Osteocyte (in vitro differentiated cells): ENCODE data around the gene SLC51A. TPM values are rescaled to one million over a fixed set of nuclear protein-coding genes. Genes with fewer than 3 reads are reported as not detected.

Source experiments
- DNase-seq: peaks from one replicate; pipeline ENCODE4 v3.0.0; 2021; ENCODE audit warnings: mixed read lengths; ENCODE audit not compliant: unreplicated experiment; ENCODE audit errors: extremely low spot score
- H3K27ac Mint-ChIP-seq: one replicate; pipeline ENCODE4 v1.8.0; 2021; ENCODE audit warnings: mild to moderate bottlenecking, mixed read lengths; ENCODE audit not compliant: unreplicated experiment
- H3K27me3 Mint-ChIP-seq: one replicate; pipeline ENCODE4 v1.8.0; 2021; ENCODE audit warnings: mixed read lengths; ENCODE audit not compliant: unreplicated experiment
- H3K36me3 Mint-ChIP-seq: one replicate; pipeline ENCODE4 v1.8.0; 2021; ENCODE audit warnings: mixed read lengths; ENCODE audit not compliant: unreplicated experiment
- H3K4me1 Mint-ChIP-seq: one replicate; pipeline ENCODE4 v1.8.0; 2021; ENCODE audit warnings: mixed read lengths; ENCODE audit not compliant: unreplicated experiment
- H3K4me3 Mint-ChIP-seq: one replicate; pipeline ENCODE4 v1.8.0; 2021; ENCODE audit warnings: mild to moderate bottlenecking, moderate library complexity, mixed read lengths; ENCODE audit not compliant: unreplicated experiment
- H3K9me3 Mint-ChIP-seq: one replicate; pipeline ENCODE4 v1.8.0; 2021; ENCODE audit warnings: mixed read lengths; ENCODE audit not compliant: unreplicated experiment
- CTCF ChIP-seq: fragments of 200-600 bp; sonication (generic); IDR thresholded peaks from 2 replicates; pipeline ENCODE4 v1.5.0; 2021; ENCODE audit warnings: antibody characterized with exemption, mild to moderate bottlenecking, moderate library complexity
- total RNA-seq: library from RNA; stranded (reverse); gene quantifications from 2 replicates; pipeline ENCODE4 v1.2.1, GENCODE V29; 2021

SLC51A gene
- total RNA-seq, 1 donor from 2014 or later: not detected

DNA sequence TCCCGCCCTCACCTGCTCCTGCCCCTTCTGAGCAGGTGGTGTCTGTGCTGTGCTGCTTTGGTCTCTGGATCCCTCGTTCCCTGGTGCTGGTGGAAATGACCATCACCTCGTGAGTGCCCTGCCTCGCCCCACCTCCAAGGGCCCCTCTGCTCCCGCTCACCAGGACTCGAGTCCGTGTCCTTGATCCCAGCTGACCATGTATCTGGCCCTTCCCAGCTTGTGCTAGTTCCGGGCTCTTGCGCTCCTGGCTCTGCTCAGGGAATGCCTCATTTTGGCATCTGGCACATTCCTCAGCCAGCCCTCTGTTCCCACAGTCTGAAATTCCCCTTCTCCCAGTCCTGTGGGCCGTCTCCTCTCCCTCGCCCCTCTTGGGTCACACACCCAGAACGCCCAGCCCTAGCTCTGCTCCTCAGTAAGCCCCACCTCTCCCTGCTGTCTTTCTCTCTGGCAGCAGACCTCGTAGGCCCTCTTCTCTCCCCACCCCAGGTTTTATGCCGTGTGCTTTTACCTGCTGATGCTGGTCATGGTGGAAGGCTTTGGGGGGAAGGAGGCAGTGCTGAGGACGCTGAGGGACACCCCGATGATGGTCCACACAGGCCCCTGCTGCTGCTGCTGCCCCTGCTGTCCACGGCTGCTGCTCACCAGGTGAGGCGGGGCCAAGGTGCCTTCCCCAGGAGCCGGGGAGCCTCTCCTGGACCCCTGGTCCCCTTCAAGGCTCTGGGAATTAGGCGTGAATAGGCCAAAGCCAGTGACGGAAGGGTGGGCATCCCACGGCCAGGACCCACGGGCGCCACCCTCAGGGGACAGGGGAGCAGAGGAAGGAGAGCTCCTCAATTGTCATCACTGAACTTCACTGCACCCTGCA is 11.5 kb downstream of the SLC51A start:
- no peak overlapping the region for H3K4me3 Mint-ChIP-seq
- H3K27me3 Mint-ChIP-seq: no peaks in the 10 kb centered on the region
- TF ChIP-seq CTCF: no peak
- H3K36me3 Mint-ChIP-seq: peaks cover 4% of the 10 kb centered on the region
- no peak overlapping the region for H3K27ac Mint-ChIP-seq
- no peaks in the 10 kb centered on the region for H3K9me3 Mint-ChIP-seq
- DNase-seq: no peak
- H3K4me1 Mint-ChIP-seq: peaks cover 11% of the 10 kb centered on the region

DNA sequence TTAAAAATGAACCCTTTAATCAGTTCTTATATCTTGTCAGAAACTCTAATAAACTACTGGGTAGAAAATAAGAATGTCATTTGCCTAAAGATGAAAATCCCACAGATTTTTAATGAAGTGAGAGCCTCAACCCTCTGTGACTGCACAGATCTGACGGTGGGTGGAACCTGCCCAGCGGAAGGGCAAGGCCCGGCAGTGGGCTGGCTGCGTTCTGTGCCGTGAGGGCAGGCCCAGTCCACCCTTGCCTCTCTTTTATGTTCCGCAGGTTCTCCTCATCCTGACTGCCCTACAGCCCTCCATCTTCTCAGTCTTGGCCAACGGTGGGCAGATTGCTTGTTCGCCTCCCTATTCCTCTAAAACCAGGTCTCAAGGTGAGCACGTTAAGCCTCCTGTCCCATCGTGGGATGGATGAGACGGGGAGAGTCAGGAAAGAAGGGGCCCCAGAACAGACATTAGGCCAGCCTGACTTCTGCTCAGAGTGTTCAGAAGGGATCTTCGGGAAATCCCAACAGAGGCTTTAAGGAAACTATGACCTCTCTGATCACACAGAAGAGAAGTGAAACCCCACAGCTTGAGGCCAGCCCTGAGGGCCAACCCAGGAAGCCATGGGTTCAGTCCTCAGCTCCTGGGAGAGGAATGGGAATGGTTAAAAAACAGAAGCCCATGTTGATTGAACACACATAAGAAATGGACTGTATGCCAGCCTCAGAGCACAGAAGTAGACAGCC is 16.0 kb downstream of the SLC51A start:
- peaks cover 11% of the 10 kb centered on the region for H3K4me1 Mint-ChIP-seq
- no peak overlapping the region for H3K27ac Mint-ChIP-seq
- DNase-seq: no peak
- H3K9me3 Mint-ChIP-seq: no peaks in the 10 kb centered on the region
- H3K4me3 Mint-ChIP-seq: no peak overlapping the region
- no peaks in the 10 kb centered on the region for H3K27me3 Mint-ChIP-seq
- peaks cover 29% of the 10 kb centered on the region for H3K36me3 Mint-ChIP-seq
- no peak for TF ChIP-seq CTCF

GRCh38 chr3:196232882-196233251 is 16.5 kb downstream of the SLC51A start:
- no peak for TF ChIP-seq CTCF
- Mint-ChIP-seq H3K9me3 (no peaks in the 10 kb centered on the region), H3K27me3 (no peaks in the 10 kb centered on the region), H3K4me1 (peaks cover 7% of the 10 kb centered on the region), H3K36me3 (peaks cover 31% of the 10 kb centered on the region), H3K4me3 (no peak overlapping the region), H3K27ac (no peak overlapping the region)
- no peak for DNase-seq

GRCh38 chr3:196235452-196236122 is 19.3 kb downstream of the SLC51A start:
- Mint-ChIP-seq H3K27ac (no peak overlapping the region), H3K4me3 (no peak overlapping the region), H3K4me1 (peaks cover 14% of the 10 kb centered on the region), H3K36me3 (peaks cover 44% of the 10 kb centered on the region), H3K27me3 (no peaks in the 10 kb centered on the region), H3K9me3 (no peaks in the 10 kb centered on the region)
- DNase-seq: no peak
- no peak for TF ChIP-seq CTCF

GRCh38 chr3:196236223-196236622 is 19.9 kb downstream of the SLC51A start:
- no peak overlapping the region for H3K27ac Mint-ChIP-seq
- no peaks in the 10 kb centered on the region for H3K27me3 Mint-ChIP-seq
- no peak for TF ChIP-seq CTCF
- H3K4me1 Mint-ChIP-seq: peaks cover 14% of the 10 kb centered on the region
- DNase-seq: no peak
- H3K4me3 Mint-ChIP-seq: no peak overlapping the region
- H3K36me3 Mint-ChIP-seq: peaks cover 46% of the 10 kb centered on the region
- H3K9me3 Mint-ChIP-seq: no peaks in the 10 kb centered on the region
